ENCODE data around the gene HNRNPH1. TPM values are rescaled to one million over a fixed set of nuclear protein-coding genes. Genes with fewer than 3 reads are reported as not detected.

Gene HNRNPH1
- polyA plus RNA-seq, 1 donor from 2014 or later: 982 TPM

DNA sequence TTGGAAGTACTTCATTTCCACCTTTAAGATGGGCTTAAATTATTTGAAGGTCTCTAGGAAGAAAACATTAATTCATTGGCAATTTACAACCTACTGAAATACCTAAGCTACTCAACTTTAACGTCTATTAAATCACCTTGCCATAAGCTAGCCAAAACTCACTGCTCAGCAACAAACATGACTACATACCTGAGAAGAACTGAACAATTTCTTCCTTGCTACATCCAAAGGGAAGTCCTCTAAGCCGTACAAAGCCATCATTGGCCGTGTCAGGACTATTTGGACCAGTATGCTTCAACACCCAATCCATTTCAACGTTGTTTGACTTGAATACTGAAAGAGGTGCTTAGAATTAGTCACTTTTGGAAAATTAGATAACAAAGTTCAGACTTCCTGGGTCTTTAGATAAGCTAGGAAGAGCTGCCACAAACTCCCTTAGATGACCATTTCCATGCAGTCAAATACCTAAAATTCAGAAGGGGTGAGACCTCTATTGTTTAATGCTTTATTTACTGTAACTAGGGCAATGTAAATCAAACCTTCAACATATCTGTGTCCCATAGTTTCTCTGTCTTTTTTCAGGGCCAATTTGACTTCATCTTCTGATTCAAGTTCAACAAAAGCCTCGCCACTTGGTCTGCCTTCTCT is 2.6 kb downstream of the HNRNPH1 start:
- peaks cover 62% of the 10 kb centered on the region for H4K20me1 ChIP-seq (ENCODE audit: insufficient read depth)
- H3K4me2 ChIP-seq (ENCODE audit: low read length): peak overlapping the region; percentile 84
- H3K9me2 ChIP-seq (ENCODE audit: insufficient read depth, low read length): no peaks in the 10 kb centered on the region
- H3F3A ChIP-seq (ENCODE audit: insufficient read depth, low read length, poor library complexity, severe bottlenecking): no peaks in the 10 kb centered on the region
- peaks cover 68% of the 10 kb centered on the region for H3K79me2 ChIP-seq (replicated peaks; ENCODE audit: insufficient read depth, low read length)
- no peak overlapping the region for H3K27ac ChIP-seq (ENCODE audit: low read length)
- no peaks in the 10 kb centered on the region for H3K9me3 ChIP-seq (ENCODE audit: low read length)
- TF ChIP-seq EP300 (conservative IDR thresholded peaks at IDR 0.05; ENCODE audit: poor library complexity, severe bottlenecking) (no peak), RAD21 (conservative IDR thresholded peaks at IDR 0.05) (no peak), SMC3 (conservative IDR thresholded peaks at IDR 0.05; ENCODE audit: poor library complexity) (no peak), MXI1 (conservative IDR thresholded peaks at IDR 0.05; ENCODE audit: poor library complexity, severe bottlenecking) (no peak), POLR2AphosphoS5 (IDR thresholded peaks at IDR 0.05) (no peak), TAF1 (IDR thresholded peaks at IDR 0.05; ENCODE audit: low read depth) (no peak), EZH2 (IDR thresholded peaks at IDR 0.05; ENCODE audit: borderline replicate concordance, insufficient read depth, low read length, poor library complexity, severe bottlenecking) (no peak)
- TF ChIP-seq, protein P1, sequence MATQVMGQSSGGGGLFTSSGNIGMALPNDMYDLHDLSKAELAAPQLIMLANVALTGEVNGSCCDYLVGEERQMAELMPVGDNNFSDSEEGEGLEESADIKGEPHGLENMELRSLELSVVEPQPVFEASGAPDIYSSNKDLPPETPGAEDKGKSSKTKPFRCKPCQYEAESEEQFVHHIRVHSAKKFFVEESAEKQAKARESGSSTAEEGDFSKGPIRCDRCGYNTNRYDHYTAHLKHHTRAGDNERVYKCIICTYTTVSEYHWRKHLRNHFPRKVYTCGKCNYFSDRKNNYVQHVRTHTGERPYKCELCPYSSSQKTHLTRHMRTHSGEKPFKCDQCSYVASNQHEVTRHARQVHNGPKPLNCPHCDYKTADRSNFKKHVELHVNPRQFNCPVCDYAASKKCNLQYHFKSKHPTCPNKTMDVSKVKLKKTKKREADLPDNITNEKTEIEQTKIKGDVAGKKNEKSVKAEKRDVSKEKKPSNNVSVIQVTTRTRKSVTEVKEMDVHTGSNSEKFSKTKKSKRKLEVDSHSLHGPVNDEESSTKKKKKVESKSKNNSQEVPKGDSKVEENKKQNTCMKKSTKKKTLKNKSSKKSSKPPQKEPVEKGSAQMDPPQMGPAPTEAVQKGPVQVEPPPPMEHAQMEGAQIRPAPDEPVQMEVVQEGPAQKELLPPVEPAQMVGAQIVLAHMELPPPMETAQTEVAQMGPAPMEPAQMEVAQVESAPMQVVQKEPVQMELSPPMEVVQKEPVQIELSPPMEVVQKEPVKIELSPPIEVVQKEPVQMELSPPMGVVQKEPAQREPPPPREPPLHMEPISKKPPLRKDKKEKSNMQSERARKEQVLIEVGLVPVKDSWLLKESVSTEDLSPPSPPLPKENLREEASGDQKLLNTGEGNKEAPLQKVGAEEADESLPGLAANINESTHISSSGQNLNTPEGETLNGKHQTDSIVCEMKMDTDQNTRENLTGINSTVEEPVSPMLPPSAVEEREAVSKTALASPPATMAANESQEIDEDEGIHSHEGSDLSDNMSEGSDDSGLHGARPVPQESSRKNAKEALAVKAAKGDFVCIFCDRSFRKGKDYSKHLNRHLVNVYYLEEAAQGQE (IDR thresholded peaks at IDR 0.05; ENCODE audit: borderline replicate concordance): no peak
- TF ChIP-seq, protein P2, sequence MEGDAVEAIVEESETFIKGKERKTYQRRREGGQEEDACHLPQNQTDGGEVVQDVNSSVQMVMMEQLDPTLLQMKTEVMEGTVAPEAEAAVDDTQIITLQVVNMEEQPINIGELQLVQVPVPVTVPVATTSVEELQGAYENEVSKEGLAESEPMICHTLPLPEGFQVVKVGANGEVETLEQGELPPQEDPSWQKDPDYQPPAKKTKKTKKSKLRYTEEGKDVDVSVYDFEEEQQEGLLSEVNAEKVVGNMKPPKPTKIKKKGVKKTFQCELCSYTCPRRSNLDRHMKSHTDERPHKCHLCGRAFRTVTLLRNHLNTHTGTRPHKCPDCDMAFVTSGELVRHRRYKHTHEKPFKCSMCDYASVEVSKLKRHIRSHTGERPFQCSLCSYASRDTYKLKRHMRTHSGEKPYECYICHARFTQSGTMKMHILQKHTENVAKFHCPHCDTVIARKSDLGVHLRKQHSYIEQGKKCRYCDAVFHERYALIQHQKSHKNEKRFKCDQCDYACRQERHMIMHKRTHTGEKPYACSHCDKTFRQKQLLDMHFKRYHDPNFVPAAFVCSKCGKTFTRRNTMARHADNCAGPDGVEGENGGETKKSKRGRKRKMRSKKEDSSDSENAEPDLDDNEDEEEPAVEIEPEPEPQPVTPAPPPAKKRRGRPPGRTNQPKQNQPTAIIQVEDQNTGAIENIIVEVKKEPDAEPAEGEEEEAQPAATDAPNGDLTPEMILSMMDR (IDR thresholded peaks at IDR 0.05; ENCODE audit: poor library complexity, severe bottlenecking): no peak
- peak overlapping the region; percentile 100 for H3K9ac ChIP-seq (ENCODE audit: low read length)
- no peaks in the 10 kb centered on the region for H3K27me3 ChIP-seq (ENCODE audit: insufficient read depth, low read depth, low read length)
- H3K4me3 ChIP-seq (ENCODE audit: low read length): peak overlapping the region; percentile 99
- H3K36me3 ChIP-seq (ENCODE audit: insufficient read depth, low read length): peaks cover 36% of the 10 kb centered on the region
- H2AFZ ChIP-seq (ENCODE audit: low read depth, low read length): no peak overlapping the region

GRCh38 chr5:179620293-179620692 is 3.2 kb downstream of the HNRNPH1 start:
- H4K20me1 ChIP-seq (ENCODE audit: insufficient read depth): peaks cover 64% of the 10 kb centered on the region
- peak overlapping the region; percentile 100 for H3K9ac ChIP-seq (ENCODE audit: low read length)
- H3K36me3 ChIP-seq (ENCODE audit: insufficient read depth, low read length): peaks cover 37% of the 10 kb centered on the region

More at GRCh38 chr5:179620293-179620692, 3.2 kb downstream of the HNRNPH1 start:
- Histone ChIP-seq H3K27me3 (ENCODE audit: insufficient read depth, low read depth, low read length) (no peaks in the 10 kb centered on the region), H3K4me3 (ENCODE audit: low read length) (peak overlapping the region; percentile 99), H3K9me2 (ENCODE audit: insufficient read depth, low read length) (no peaks in the 10 kb centered on the region), H3F3A (ENCODE audit: insufficient read depth, low read length, poor library complexity, severe bottlenecking) (no peaks in the 10 kb centered on the region), H3K79me2 (replicated peaks; ENCODE audit: insufficient read depth, low read length) (peaks cover 68% of the 10 kb centered on the region), H3K9me3 (ENCODE audit: low read length) (no peaks in the 10 kb centered on the region), H2AFZ (ENCODE audit: low read depth, low read length) (no peak overlapping the region), H3K27ac (ENCODE audit: low read length) (no peak overlapping the region), H3K4me2 (ENCODE audit: low read length) (peak overlapping the region; percentile 84)
- TF ChIP-seq MXI1 (conservative IDR thresholded peaks at IDR 0.05; ENCODE audit: poor library complexity, severe bottlenecking) (no peak), EP300 (conservative IDR thresholded peaks at IDR 0.05; ENCODE audit: poor library complexity, severe bottlenecking) (no peak), POLR2AphosphoS5 (IDR thresholded peaks at IDR 0.05) (no peak), SMC3 (conservative IDR thresholded peaks at IDR 0.05; ENCODE audit: poor library complexity) (no peak), TAF1 (IDR thresholded peaks at IDR 0.05; ENCODE audit: low read depth) (no peak), EZH2 (IDR thresholded peaks at IDR 0.05; ENCODE audit: borderline replicate concordance, insufficient read depth, low read length, poor library complexity, severe bottlenecking) (no peak), RAD21 (conservative IDR thresholded peaks at IDR 0.05) (no peak)
- TF ChIP-seq, protein P2 (IDR thresholded peaks at IDR 0.05; ENCODE audit: poor library complexity, severe bottlenecking): no peak
- TF ChIP-seq, protein P1 (IDR thresholded peaks at IDR 0.05; ENCODE audit: borderline replicate concordance): no peak

Measured in neural cell (in vitro differentiated cells).